ENCODE data around the gene ZBTB5. TPM values are rescaled to one million over a fixed set of nuclear protein-coding genes. Genes with fewer than 3 reads are reported as not detected.

The ZBTB5 gene
- total RNA-seq, 1 donor from 2014 or later, result 6.3 TPM

- no peak for TF ChIP-seq CTCF (conservative IDR thresholded peaks at IDR 0.05; ENCODE audit: low read depth, low read length)
- peak overlapping the region; percentile 95 for H3K4me3 ChIP-seq (ENCODE audit: low read depth, low read length)
- DNase-seq (ENCODE audit: low read depth), result no peak
Observed at GRCh38 chr9:37464006-37464405, 1.2 kb downstream of the ZBTB5 start.

GRCh38 chr9:37456817-37457216 lies 8.4 kb downstream of the ZBTB5 start:
- H3K4me3 ChIP-seq (ENCODE audit: low read depth, low read length), result no peak overlapping the region
- DNase-seq (ENCODE audit: low read depth), result no peak
- TF ChIP-seq CTCF (conservative IDR thresholded peaks at IDR 0.05; ENCODE audit: low read depth, low read length), result no peak

GRCh38 chr9:37455884-37456647 lies 9.2 kb downstream of the ZBTB5 start:
- DNase-seq (ENCODE audit: low read depth), result no peak
- no peak for TF ChIP-seq CTCF (conservative IDR thresholded peaks at IDR 0.05; ENCODE audit: low read depth, low read length)
- H3K4me3 ChIP-seq (ENCODE audit: low read depth, low read length), result no peak overlapping the region

- H3K4me3 ChIP-seq (ENCODE audit: low read depth, low read length), result no peak overlapping the region
- no peak for DNase-seq (ENCODE audit: low read depth)
- no peak for TF ChIP-seq CTCF (conservative IDR thresholded peaks at IDR 0.05; ENCODE audit: low read depth, low read length)
Observed at GRCh38 chr9:37454238-37454637, 11.0 kb downstream of the ZBTB5 start.

- no peak overlapping the region for H3K4me3 ChIP-seq (ENCODE audit: low read depth, low read length)
- DNase-seq (ENCODE audit: low read depth), result no peak
- TF ChIP-seq CTCF (conservative IDR thresholded peaks at IDR 0.05; ENCODE audit: low read depth, low read length), result no peak
Observed at GRCh38 chr9:37453827-37454226, 11.4 kb downstream of the ZBTB5 start.

- no peak for DNase-seq (ENCODE audit: low read depth)
- TF ChIP-seq CTCF (conservative IDR thresholded peaks at IDR 0.05; ENCODE audit: low read depth, low read length), result no peak
- H3K4me3 ChIP-seq (ENCODE audit: low read depth, low read length), result no peak overlapping the region
Observed at GRCh38 chr9:37452611-37453010, 12.6 kb downstream of the ZBTB5 start.

- no peak for DNase-seq (ENCODE audit: low read depth)
- no peak overlapping the region for H3K4me3 ChIP-seq (ENCODE audit: low read depth, low read length)
- no peak for TF ChIP-seq CTCF (conservative IDR thresholded peaks at IDR 0.05; ENCODE audit: low read depth, low read length)
Observed at GRCh38 chr9:37451628-37452027, 13.6 kb downstream of the ZBTB5 start.

Measured in epithelial cell of proximal tubule (primary cell).